ENCODE measurements around the gene GPR152.

DNA sequence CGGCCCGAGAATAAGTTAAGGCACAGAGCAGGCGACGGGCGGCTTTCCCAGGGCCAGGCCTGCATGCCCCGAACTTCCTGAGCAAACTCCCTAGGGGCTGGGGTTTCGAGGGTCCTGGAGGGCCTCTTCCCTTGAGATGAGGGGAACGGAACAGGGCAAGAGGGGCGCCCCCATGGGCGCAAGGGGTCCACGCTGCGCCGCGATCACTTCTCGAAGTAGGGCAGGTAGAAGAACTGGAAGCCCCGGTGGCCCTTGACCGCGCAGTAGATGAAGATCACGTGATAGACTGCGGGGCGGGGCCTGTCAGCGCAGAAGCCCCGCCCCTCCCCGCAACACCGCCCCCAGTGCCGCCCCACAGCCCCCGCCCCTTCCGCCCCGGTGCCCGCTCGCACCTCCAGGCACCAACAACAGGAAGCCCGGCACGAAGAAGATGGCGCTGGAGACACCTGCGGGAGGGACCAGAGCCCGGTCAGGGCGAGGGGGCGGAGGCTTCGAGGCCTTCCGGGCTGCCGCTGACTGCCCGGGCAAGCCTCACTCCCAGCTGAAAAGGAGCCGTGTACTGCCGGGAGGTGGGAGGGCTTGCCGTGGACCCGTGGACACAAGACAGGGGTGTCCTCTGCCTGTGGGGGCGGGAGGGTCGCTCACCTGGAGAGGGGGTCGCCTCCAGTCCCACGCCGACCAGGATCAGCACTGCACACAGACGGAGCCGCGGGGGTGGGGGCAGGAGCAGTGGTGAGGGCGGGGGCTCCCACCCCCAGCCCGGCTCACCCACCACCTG is 12.1 kb upstream of the GPR152 start:
- TF ChIP-seq, protein P1, sequence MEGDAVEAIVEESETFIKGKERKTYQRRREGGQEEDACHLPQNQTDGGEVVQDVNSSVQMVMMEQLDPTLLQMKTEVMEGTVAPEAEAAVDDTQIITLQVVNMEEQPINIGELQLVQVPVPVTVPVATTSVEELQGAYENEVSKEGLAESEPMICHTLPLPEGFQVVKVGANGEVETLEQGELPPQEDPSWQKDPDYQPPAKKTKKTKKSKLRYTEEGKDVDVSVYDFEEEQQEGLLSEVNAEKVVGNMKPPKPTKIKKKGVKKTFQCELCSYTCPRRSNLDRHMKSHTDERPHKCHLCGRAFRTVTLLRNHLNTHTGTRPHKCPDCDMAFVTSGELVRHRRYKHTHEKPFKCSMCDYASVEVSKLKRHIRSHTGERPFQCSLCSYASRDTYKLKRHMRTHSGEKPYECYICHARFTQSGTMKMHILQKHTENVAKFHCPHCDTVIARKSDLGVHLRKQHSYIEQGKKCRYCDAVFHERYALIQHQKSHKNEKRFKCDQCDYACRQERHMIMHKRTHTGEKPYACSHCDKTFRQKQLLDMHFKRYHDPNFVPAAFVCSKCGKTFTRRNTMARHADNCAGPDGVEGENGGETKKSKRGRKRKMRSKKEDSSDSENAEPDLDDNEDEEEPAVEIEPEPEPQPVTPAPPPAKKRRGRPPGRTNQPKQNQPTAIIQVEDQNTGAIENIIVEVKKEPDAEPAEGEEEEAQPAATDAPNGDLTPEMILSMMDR (conservative IDR thresholded peaks at IDR 0.05 in 1 of 2, IDR thresholded peaks at IDR 0.05 in 1 of 2; ENCODE audit: extremely low read depth in 1 of 2, insufficient read depth in 1 of 2, low read depth in 1 of 2, low read length in 2 of 2), result no peak
- no peak for TF ChIP-seq EZH2 (IDR thresholded peaks at IDR 0.05; ENCODE audit: borderline replicate concordance, low read length)
